Stomach (tissue), 9 donors: ENCODE results near the gene SDK2. TPM values are rescaled to one million over a fixed set of nuclear protein-coding genes. Genes with fewer than 3 reads are reported as not detected.

Experiments used
- DNase-seq, 2 donors: peaks; one replicate each; pipeline versions ENCODE4 v3.0.0 to v3.0.0-alpha.2; 2013 to 2019
- H3K27ac ChIP-seq, 5 donors: fragments of 200-600 bp in 4 of 5; sonication (generic) in 4 of 5; one replicate each; pipeline ENCODE4 v1.5.1; 2013 to 2019; ENCODE audit warnings: mild to moderate bottlenecking in 1 of 5, moderate library complexity in 1 of 5
- H3K27me3 ChIP-seq, 3 donors: fragments of 200-600 bp; sonication (generic); one replicate each; pipeline ENCODE4 v1.5.1; 2017 to 2019; ENCODE audit warnings: mixed run types in 1 of 3
- H3K36me3 ChIP-seq, 4 donors: fragments of 200-600 bp; sonication (generic); 1 replicate in 3 of 4; 2 replicates in 1 of 4; pipeline ENCODE4 v1.5.1; 2016 to 2019
- H3K4me1 ChIP-seq, 4 donors: fragments of 200-600 bp; sonication (generic); one replicate each; pipeline ENCODE4 v1.5.1; 2016 to 2019
- H3K4me3 ChIP-seq, 4 donors: fragments of 200-600 bp; sonication (generic) in 3 of 4; one replicate each; pipeline ENCODE4 v1.5.1; 2016 to 2019; ENCODE audit warnings: mild to moderate bottlenecking in 1 of 4
- H3K9me3 ChIP-seq, 4 donors: fragments of 200-600 bp; sonication (generic); one replicate each; pipeline ENCODE4 v1.5.1; 2016 to 2019
- CTCF ChIP-seq, 7 experiments: fragments of 450-650 bp in 4 of 7; fragments of 200-600 bp in 3 of 7; sonication (generic) in 3 of 7; IDR thresholded peaks; one replicate each; pipeline ENCODE4 v1.5.1; 2016 to 2019; ENCODE audit warnings: antibody characterized with exemption in 7 of 7, control low read depth in 2 of 7, mild to moderate bottlenecking in 1 of 7
- EP300 ChIP-seq: sonication (generic); formaldehyde crosslinking; IDR thresholded peaks from one replicate; pipeline ENCODE4 v1.6.1; 2017; ENCODE audit warnings: antibody characterized with exemption
- POLR2A ChIP-seq, 4 donors: fragments of 450-650 bp; IDR thresholded peaks; one replicate each; pipeline ENCODE4 v1.6.1; 2016; ENCODE audit warnings: antibody characterized with exemption in 4 of 4, control low read depth in 2 of 4, mild to moderate bottlenecking in 1 of 4, moderate library complexity in 1 of 4
- POLR2AphosphoS5 ChIP-seq, 3 donors: sonication (generic); formaldehyde crosslinking; IDR thresholded peaks; one replicate each; pipeline ENCODE4 v1.6.1; 2016; ENCODE audit warnings: antibody characterized with exemption in 3 of 3
- WGBS, 5 donors: extraction: QIAGEN DNeasy Blood & Tissue Kit in 3 of 5; methylation state at CpG; one replicate each; pipeline versions ENCODE4 v1.1.5 to v1.1.7; 2013 to 2018; 5-methylcytosine and 5-hydroxymethylcytosine counted together
- intact Hi-C: fragments of 100-400 bp; cut with DNase I; formaldehyde crosslinking; loops from one replicate; pipeline ENCODE4 v1.15.1; 2023; ENCODE audit warnings: low total_unique reads
- polyA plus RNA-seq, 3 donors: library from polyadenylated mRNA; stranded (reverse); fragments of 200-250 nt; gene quantifications; one replicate each; pipeline ENCODE4 v1.2.3, GENCODE V29; 2013
- total RNA-seq, 5 donors: library from RNA; depleted of rRNA; stranded (reverse); fragments of >200 nt; gene quantifications; one replicate each; pipeline versions ENCODE4 v1.1.0 to v1.2.3, GENCODE V29; 2014 to 2016
- donor health status: healthy with polysubstance abuse.
- donor health status: Bipolar disorder and iron deficiency.
- donor health status: healthy.

SDK2 gene
- total and polyA plus RNA-seq, 8 donors, result under 0.01 to 9.6 (median 0.44) TPM; not detected in 1

GRCh38 chr17:73435412-73435811 lies 208.8 kb downstream of the SDK2 start:
- 92 to 95% (median 93%) methylated on average over 19 to 23 of the region's 23 CpGs for WGBS, 5 donors
- Histone ChIP-seq H3K4me1 (peaks cover 0 to 7% (median 3%) of the 10 kb centered on the region in 4 donors), H3K36me3 (no peaks in the 10 kb centered on the region), H3K27ac (no peak overlapping the region), H3K4me3 (no peak overlapping the region), H3K9me3 (no peaks in the 10 kb centered on the region), H3K27me3 (peaks cover 0 to 17% (median 4%) of the 10 kb centered on the region in 3 donors)
- no peak for DNase-seq
- intact Hi-C loops, result loop anchor here (5.0 kb wide), 1 partner anchor 277 kb away; no protein-coding TSS in a partner anchor
- TF ChIP-seq POLR2AphosphoS5 (IDR thresholded peaks at IDR 0.05) (no peak), POLR2A (IDR thresholded peaks at IDR 0.05) (no peak), CTCF (IDR thresholded peaks at IDR 0.05) (no peak), EP300 (no peak)

- Histone ChIP-seq H3K27me3 (peaks cover 0 to 26% (median 5%) of the 10 kb centered on the region in 3 donors), H3K4me1 (peaks cover 0 to 19% (median 8%) of the 10 kb centered on the region in 4 donors), H3K4me3 (no peak overlapping the region), H3K9me3 (no peaks in the 10 kb centered on the region), H3K36me3 (no peaks in the 10 kb centered on the region), H3K27ac (no peak overlapping the region)
- intact Hi-C loops, result no loop called here
- no peak for DNase-seq
- TF ChIP-seq POLR2AphosphoS5 (IDR thresholded peaks at IDR 0.05), result no peak
- 76 to 84% (median 79%) methylated on average over 8 of the region's 8 CpGs for WGBS, 5 donors
Observed at GRCh38 chr17:73434154-73434553, 210.1 kb downstream of the SDK2 start.

- DNase-seq, result no peak
- intact Hi-C loops, result no loop called here
- WGBS, 5 donors, result 91 to 96% (median 91%) methylated on average over 11 of the region's 11 CpGs
Observed at GRCh38 chr17:73433501-73433900, 210.7 kb downstream of the SDK2 start.

GRCh38 chr17:73432624-73433190 lies 211.5 kb downstream of the SDK2 start:
- Histone ChIP-seq H3K4me1 (peaks cover 0 to 19% (median 8%) of the 10 kb centered on the region in 4 donors), H3K4me3 (no peak overlapping the region), H3K9me3 (no peaks in the 10 kb centered on the region), H3K27me3 (peaks cover 0 to 21% (median 5%) of the 10 kb centered on the region in 3 donors), H3K36me3 (no peaks in the 10 kb centered on the region), H3K27ac (no peak overlapping the region)
- WGBS, 5 donors, result 84 to 88% (median 88%) methylated on average over 9 of the region's 9 CpGs
- intact Hi-C loops, result no loop called here
- DNase-seq, result no peak
- TF ChIP-seq POLR2A (IDR thresholded peaks at IDR 0.05) (no peak), CTCF (IDR thresholded peaks at IDR 0.05) (no peak), POLR2AphosphoS5 (IDR thresholded peaks at IDR 0.05) (no peak), EP300 (no peak)

More at GRCh38 chr17:73433501-73433900, 210.7 kb downstream of the SDK2 start:
- Histone ChIP-seq H3K4me1 (peaks cover 0 to 19% (median 8%) of the 10 kb centered on the region in 4 donors), H3K9me3 (no peaks in the 10 kb centered on the region), H3K27ac (no peak overlapping the region), H3K27me3 (peaks cover 0 to 26% (median 5%) of the 10 kb centered on the region in 3 donors), H3K4me3 (no peak overlapping the region), H3K36me3 (no peaks in the 10 kb centered on the region)
- TF ChIP-seq POLR2A (IDR thresholded peaks at IDR 0.05), result no peak
- no peak for TF ChIP-seq EP300
- TF ChIP-seq CTCF (IDR thresholded peaks at IDR 0.05), result no peak
- no peak for TF ChIP-seq POLR2AphosphoS5 (IDR thresholded peaks at IDR 0.05)
